Left renal cortex interstitium (tissue), 4 donors: ENCODE data around the gene MCRIP2. TPM values are rescaled to one million over a fixed set of nuclear protein-coding genes. Genes with fewer than 3 reads are reported as not detected.

Source experiments
- DNase-seq, 4 donors: peaks; one replicate each; pipeline ENCODE4 v3.0.0-alpha.2; 2013; ENCODE audit warnings: low read depth in 4 of 4, low spot score in 2 of 4, missing footprints in 1 of 4
- polyA plus RNA-seq, 4 donors: library from polyadenylated mRNA; unstranded; fragments of 120-200 nt; gene quantifications; one replicate each; pipeline ENCODE4 v1.2.1, GENCODE V29; 2013; ENCODE audit not compliant: insufficient read length in 4 of 4

The MCRIP2 gene
- polyA plus RNA-seq, 4 donors: 13.6 to 30.9 (median 25.1) TPM

- DNase-seq: no peak
Measured at GRCh38 chr16:647173-647902, 5.7 kb downstream of the MCRIP2 start.

GRCh38 chr16:648071-648780, 6.6 kb downstream of the MCRIP2 start:
- no peak for DNase-seq

GRCh38 chr16:648781-649589, 7.4 kb downstream of the MCRIP2 start, which contains the start of gene WDR90:
Gene WDR90, plus strand, starts transcription at chr16:649365. Its CDS starts 52 bp downstream, at chr16:649417.
- DNase-seq: peak in 1 of 4 donors; percentile 73

GRCh38 chr16:649631-650030, 8.0 kb downstream of the MCRIP2 start:
- no peak for DNase-seq

- no peak for DNase-seq
Measured at GRCh38 chr16:651844-652243, 10.2 kb downstream of the MCRIP2 start.

- no peak for DNase-seq
Measured at GRCh38 chr16:652454-653305, 11.1 kb downstream of the MCRIP2 start.

GRCh38 chr16:654034-654433, 12.4 kb downstream of the MCRIP2 start:
- DNase-seq: no peak

GRCh38 chr16:657487-657886, 15.9 kb downstream of the MCRIP2 start:
- DNase-seq: no peak

- DNase-seq: no peak
Measured at GRCh38 chr16:658679-659571, 17.3 kb downstream of the MCRIP2 start.

GRCh38 chr16:659618-660017, 18.0 kb downstream of the MCRIP2 start:
- DNase-seq: no peak

- no peak for DNase-seq
Measured at GRCh38 chr16:660132-660458, 18.5 kb downstream of the MCRIP2 start.

GRCh38 chr16:660459-661183, 19.0 kb downstream of the MCRIP2 start:
- peak in 1 of 4 donors; percentile 34 for DNase-seq

- no peak for DNase-seq
Measured at GRCh38 chr16:661184-661821, 19.7 kb downstream of the MCRIP2 start.

GRCh38 chr16:662095-662494, 20.5 kb downstream of the MCRIP2 start:
- DNase-seq: no peak

GRCh38 chr16:662597-662996, 21.0 kb downstream of the MCRIP2 start:
- DNase-seq: no peak

- no peak for DNase-seq
Measured at GRCh38 chr16:666572-666971, 24.9 kb downstream of the MCRIP2 start.

- no peak for DNase-seq
Measured at GRCh38 chr16:667113-667779, 25.6 kb downstream of the MCRIP2 start.
